Skeletal muscle satellite cell (primary cell): ENCODE data around the gene C14orf93. TPM values are rescaled to one million over a fixed set of nuclear protein-coding genes. Genes with fewer than 3 reads are reported as not detected.

ENCODE experiments used
- H3K27me3 ChIP-seq: 2 replicates; pipeline ENCODE4 v1.7.0; 2013; ENCODE audit warnings: low read length; ENCODE audit not compliant: control insufficient read depth, insufficient read depth
- H3K36me3 ChIP-seq: 2 replicates; pipeline ENCODE4 v1.7.0; 2013; ENCODE audit warnings: mild to moderate bottlenecking, control low read depth, low read length; ENCODE audit not compliant: insufficient read depth
- H3K4me1 ChIP-seq: 2 replicates; pipeline ENCODE4 v1.7.0; 2013; ENCODE audit warnings: low read length; ENCODE audit not compliant: control insufficient read depth, insufficient read depth
- H3K4me2 ChIP-seq: 2 replicates; pipeline ENCODE4 v1.7.0; 2013; ENCODE audit warnings: mild to moderate bottlenecking, low read length
- H3K4me3 ChIP-seq: 2 replicates; pipeline ENCODE4 v1.7.0; 2013; ENCODE audit warnings: low read length
- H3K9ac ChIP-seq: 2 replicates; pipeline ENCODE4 v1.7.0; 2013; ENCODE audit warnings: mild to moderate bottlenecking, low read depth, low read length, moderate library complexity
- H3K9me3 ChIP-seq: replicated peaks from 2 replicates; pipeline ENCODE4 v1.7.0; 2013; ENCODE audit warnings: mild to moderate bottlenecking, control low read depth, low read length
- total RNA-seq: library from RNA; depleted of rRNA; stranded (reverse); fragments of >200 nt; gene quantifications from 2 replicates; pipeline ENCODE4 v1.2.3, GENCODE V29; 2012; rRNA removed

C14orf93 gene
- total RNA-seq = 2.8 and 3.3 TPM in 2 replicates

DNA sequence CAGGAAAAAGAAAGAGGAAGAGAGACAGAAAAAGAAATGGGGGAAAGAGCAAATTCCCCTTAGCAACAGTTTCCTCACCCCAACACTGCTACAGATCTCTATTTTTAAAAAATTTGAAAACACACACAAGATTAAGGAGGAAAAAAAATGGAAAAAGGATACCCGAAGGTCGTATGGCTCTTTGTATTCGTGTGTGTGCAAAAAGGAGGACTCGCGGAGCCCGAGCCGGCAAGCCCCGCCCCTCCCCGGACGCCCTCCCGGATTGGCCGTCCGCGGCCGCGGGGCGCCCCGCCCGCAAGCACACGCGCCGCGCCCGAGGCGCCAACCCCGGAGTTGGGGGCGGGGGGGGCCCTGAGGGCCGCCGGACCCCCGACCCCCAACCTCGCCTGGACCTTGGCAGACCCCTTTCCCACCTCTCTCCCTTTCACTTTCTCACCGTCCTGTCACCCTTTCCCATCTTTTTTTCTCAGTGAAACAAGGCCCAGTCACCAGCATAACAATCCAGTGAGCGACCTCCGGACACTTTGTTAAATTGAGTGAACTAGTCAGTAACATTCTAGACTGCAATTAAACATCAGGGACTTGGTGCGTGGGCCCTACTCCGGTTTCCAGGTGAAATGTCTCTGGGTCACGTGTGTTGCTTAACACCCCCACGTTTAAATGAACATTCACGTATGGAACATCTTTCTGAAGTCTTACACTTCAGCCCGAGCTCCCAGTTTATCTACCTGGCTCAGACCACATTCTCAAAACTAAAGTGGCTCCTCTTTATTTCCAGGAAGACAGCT, at the start of gene C14orf93:
TSS of gene C14orf93 (minus strand) at position 205 of the 788 bp plus-strand sequence. CDS start 11,120 bp downstream, outside the sequence.
- Histone ChIP-seq H3K27me3 (no peaks in the 10 kb centered on the region), H3K36me3 (no peaks in the 10 kb centered on the region), H3K9ac (peak within 1 kb of the TSS; percentile 68), H3K4me1 (peaks cover 36% of the 10 kb centered on the region), H3K4me2 (peak within 1 kb of the TSS; percentile 85), H3K9me3 (no peaks in the 10 kb centered on the region), H3K4me3 (peak within 1 kb of the TSS; percentile 76)

DNA sequence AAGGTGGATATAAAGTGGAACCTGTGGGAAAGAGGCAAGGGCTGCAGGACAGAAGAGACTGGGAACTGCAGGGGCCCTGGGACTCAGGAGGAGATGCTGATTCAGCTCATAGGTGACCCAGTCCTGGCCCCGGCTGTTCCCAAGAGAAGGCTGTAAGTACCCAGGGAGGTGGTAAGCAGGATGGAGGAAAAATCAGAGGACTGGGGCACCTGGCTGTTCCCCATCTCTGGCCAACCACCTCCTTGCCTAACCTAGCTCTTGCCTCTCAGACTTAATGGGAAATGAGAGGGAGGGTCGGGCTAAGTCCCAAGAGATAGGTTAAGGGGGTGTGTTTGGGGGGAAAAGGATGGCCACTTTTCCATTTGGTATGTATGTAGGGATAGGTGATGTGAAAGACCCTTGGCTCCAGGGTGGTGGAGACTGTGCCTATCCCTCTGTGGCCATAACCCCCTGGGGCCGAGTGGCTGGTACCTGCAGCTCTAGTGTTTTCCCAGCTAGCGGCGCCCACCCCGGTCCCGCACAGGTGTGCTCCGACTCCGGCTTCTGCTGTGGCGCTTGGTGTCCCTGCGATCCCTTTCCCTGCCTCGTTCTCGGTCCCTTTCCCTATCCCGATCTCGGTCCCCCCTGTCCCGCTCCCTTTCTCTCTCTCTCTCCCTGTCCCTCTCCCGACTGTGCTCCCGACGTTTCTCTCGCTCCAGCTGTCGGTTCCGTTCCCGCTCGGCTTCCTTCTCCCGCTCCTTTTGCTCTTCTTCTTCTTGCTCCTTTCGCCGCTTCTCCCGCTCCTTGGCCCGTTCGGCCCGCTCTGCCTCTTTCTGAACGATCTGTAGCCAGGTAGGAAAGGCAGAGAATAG, 48.9 kb upstream of the C14orf93 start:
- Histone ChIP-seq H3K4me2 (no peak overlapping the region), H3K9ac (no peak overlapping the region), H3K4me3 (no peak overlapping the region), H3K27me3 (no peaks in the 10 kb centered on the region), H3K4me1 (peaks cover 39% of the 10 kb centered on the region), H3K9me3 (no peaks in the 10 kb centered on the region), H3K36me3 (peaks cover 40% of the 10 kb centered on the region)

DNA sequence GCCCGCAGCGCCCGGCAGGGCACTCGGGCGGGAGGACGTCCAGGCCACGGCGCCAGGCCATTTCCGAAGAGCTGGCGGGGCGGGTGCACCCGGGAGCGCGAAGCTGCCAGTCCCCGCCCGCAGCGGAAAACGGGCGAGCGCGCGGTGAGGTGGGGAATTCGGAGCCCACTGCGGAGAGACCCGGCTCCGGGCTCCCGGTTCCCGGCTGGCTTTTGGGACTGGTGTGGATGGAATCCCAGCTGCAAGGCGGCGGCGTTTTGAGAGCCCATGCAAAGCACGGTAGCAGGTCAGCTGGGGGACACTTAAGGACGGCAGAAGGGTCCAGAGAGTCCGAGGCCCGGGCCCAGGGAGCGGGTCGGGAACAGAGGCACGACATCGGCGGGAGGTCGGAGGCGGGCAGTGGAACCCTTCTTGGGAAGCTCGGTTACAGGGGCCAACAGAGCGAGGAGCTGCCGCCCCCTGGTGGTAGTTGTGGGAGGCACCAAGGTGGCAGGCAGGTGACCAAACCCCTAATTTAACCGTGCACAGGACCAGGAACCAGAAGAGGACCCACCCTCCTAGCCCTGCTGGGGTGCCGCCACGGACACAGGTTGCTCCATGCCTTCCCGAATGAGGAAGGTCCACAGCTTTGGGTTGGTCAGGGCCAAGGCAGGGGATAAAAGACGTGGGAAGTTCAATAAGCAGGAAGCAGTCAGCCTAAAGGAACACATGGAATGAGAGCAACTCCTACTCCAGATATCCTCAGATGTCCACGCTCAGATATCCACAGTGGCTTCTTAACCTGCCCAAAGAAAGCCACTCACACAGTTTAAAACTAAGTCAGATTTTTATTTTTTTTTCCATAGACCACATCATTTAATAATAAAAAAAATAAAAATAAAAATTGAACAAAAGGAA, 48.1 kb upstream of the C14orf93 start:
- Histone ChIP-seq H3K4me3 (peak overlapping the region; percentile 69), H3K9ac (peak overlapping the region; percentile 73), H3K4me2 (peak overlapping the region; percentile 95), H3K4me1 (peaks cover 38% of the 10 kb centered on the region), H3K9me3 (no peaks in the 10 kb centered on the region), H3K36me3 (peaks cover 32% of the 10 kb centered on the region), H3K27me3 (no peaks in the 10 kb centered on the region)

DNA sequence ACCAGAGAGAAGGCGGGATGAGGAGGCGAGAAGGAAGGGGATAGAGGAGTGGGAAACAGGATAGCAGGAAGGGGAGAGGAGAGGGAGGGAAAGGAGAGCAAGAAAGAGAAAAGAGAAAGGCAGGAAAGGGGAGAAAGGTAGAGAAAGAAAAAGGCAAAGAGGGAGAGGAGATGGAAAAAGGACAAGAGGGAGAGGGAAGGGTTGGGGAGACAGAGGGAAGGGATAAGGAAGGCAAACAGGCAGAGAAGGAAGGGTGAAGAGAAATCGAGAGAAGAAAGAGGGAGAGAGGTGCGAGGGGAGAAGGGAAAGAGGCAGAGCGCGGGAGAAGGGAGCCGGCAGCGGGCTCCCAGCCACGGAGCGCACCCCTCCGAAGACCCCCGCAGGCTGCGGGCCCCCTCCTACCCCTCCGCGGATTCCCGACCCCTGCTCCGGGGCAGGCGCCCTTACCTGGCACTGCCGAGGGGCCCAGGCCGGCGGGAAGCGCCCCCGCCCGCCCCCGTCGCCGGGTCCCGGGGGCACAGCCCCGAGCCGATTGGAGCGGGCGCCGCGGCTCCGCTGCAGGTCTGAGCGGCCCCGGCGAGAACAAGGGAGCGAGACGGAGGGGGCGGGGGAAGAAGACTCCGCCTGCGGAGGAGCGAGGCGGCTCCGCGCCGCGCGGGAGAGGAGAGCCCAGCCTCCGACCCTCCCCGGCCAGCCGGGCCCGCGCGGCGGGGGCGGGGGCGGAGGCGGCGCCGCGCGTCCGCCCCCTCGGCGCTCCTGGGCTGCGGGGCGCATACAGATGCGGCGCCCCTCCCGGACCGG, 47.2 kb upstream of the C14orf93 start, which contains the start of gene CDH24:
TSS of gene CDH24 (minus strand) at position 565 of the 801 bp plus-strand sequence. CDS start 1,787 bp downstream, outside the sequence.
- Histone ChIP-seq H3K4me1 (peaks cover 30% of the 10 kb centered on the region), H3K36me3 (peaks cover 23% of the 10 kb centered on the region), H3K9me3 (no peaks in the 10 kb centered on the region), H3K9ac (peak within 1 kb of the TSS; percentile 73), H3K4me3 (peak within 1 kb of the TSS; percentile 69), H3K4me2 (peak within 1 kb of the TSS; percentile 95), H3K27me3 (no peaks in the 10 kb centered on the region)

- H3K4me2 ChIP-seq = peak overlapping the region; percentile 95
- H3K9ac ChIP-seq = peak overlapping the region; percentile 73
- H3K27me3 ChIP-seq = no peaks in the 10 kb centered on the region
- H3K9me3 ChIP-seq = no peaks in the 10 kb centered on the region
- H3K4me3 ChIP-seq = peak overlapping the region; percentile 69
- peaks cover 22% of the 10 kb centered on the region for H3K36me3 ChIP-seq
- peaks cover 25% of the 10 kb centered on the region for H3K4me1 ChIP-seq
These were observed 46.4 kb upstream of the C14orf93 start for GRCh38 chr14:23056145-23056955.

GRCh38 chr14:23055621-23056144, 45.7 kb upstream of the C14orf93 start:
- no peak overlapping the region for H3K9ac ChIP-seq

DNA sequence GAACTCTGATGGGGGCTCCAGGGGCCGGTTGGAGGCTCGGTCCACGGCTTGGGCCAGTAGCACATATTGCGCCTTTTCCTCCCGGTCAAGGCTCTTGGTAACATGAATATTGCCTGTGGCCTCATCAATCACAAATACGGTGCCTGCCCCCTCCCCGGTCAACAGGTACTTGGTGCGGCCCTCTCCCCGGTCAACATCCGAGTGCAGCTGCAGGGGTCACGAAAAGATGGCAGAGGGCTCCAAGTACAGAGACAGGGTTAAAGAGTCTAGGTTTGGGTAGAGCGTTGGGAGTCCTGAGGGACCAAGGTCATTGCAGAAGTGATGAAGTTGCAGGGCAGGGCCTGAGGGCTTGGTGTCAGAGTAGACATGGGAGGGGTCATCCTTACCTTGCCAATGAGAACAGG, 45.2 kb upstream of the C14orf93 start:
- H3K9me3 ChIP-seq = no peaks in the 10 kb centered on the region
- H3K4me2 ChIP-seq = no peak overlapping the region
- no peak overlapping the region for H3K4me3 ChIP-seq
- H3K4me1 ChIP-seq = peaks cover 25% of the 10 kb centered on the region
- H3K27me3 ChIP-seq = no peaks in the 10 kb centered on the region
- peaks cover 11% of the 10 kb centered on the region for H3K36me3 ChIP-seq
- H3K9ac ChIP-seq = no peak overlapping the region

More at GRCh38 chr14:23055621-23056144, 45.7 kb upstream of the C14orf93 start:
- H3K4me2 ChIP-seq = peak overlapping the region; percentile 95
- peaks cover 25% of the 10 kb centered on the region for H3K4me1 ChIP-seq
- H3K36me3 ChIP-seq = peaks cover 17% of the 10 kb centered on the region
- H3K27me3 ChIP-seq = no peaks in the 10 kb centered on the region
- H3K9me3 ChIP-seq = no peaks in the 10 kb centered on the region
- H3K4me3 ChIP-seq = no peak overlapping the region

- Histone ChIP-seq H3K4me2 (no peak overlapping the region), H3K9me3 (no peaks in the 10 kb centered on the region), H3K9ac (no peak overlapping the region), H3K4me3 (no peak overlapping the region), H3K27me3 (no peaks in the 10 kb centered on the region), H3K36me3 (peaks cover 6% of the 10 kb centered on the region), H3K4me1 (peaks cover 25% of the 10 kb centered on the region)
These were observed 44.3 kb upstream of the C14orf93 start for GRCh38 chr14:23054000-23054811.

DNA sequence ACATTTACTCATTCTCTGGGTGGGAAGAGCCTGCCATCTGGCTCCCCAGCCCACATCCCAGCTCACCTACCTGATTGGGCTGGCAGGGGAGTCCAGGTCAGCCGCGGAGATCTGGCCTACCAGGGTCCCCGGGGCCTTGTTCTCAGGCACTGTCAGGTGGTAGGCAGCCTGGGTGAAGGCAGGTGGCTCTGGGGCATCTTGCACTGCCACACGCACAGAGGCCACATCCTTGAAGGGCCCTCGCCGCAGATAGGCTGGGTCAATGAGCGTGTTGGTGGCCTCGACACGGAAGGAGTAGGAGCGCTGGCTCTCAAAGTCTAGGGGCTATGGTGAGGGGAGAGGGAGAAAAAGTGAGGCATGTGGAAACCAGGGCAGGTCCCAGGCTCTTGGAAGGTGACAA, 43.5 kb upstream of the C14orf93 start:
- H3K27me3 ChIP-seq = no peaks in the 10 kb centered on the region
- H3K36me3 ChIP-seq = no peaks in the 10 kb centered on the region

More for the DNA sequence above, 43.5 kb upstream of the C14orf93 start:
- H3K4me2 ChIP-seq = no peak overlapping the region
- H3K9ac ChIP-seq = no peak overlapping the region
- peaks cover 25% of the 10 kb centered on the region for H3K4me1 ChIP-seq
- no peak overlapping the region for H3K4me3 ChIP-seq
- H3K9me3 ChIP-seq = no peaks in the 10 kb centered on the region
